Fibroblast of villous mesenchyme (primary cell): ENCODE measurements around the gene VAMP8. TPM values are rescaled to one million over a fixed set of nuclear protein-coding genes. Genes with fewer than 3 reads are reported as not detected.
A peak's percentile ranks its signal among the peaks of the same experiment; 100 is the strongest.

ENCODE experiments used
- DNase-seq: peaks from one replicate; pipeline ENCODE4 v3.0.0-alpha.2; 2010; ENCODE audit warnings: low read depth
- H3K4me3 ChIP-seq: 2 replicates; pipeline ENCODE4 v1.5.1; 2011; ENCODE audit warnings: low read depth, mild to moderate bottlenecking, low read length
- total RNA-seq: library from RNA; depleted of rRNA; stranded (reverse); fragments of >200 nt; gene quantifications from 2 replicates; pipeline ENCODE4 v1.2.3, GENCODE V29; 2012
- TF ChIP-seq, protein P1 (sequence below): IDR thresholded peaks from 2 replicates; pipeline ENCODE4 v1.5.1; 2012; ENCODE audit warnings: low read depth, mild to moderate bottlenecking, low read length; ENCODE audit not compliant: insufficient read depth

VAMP8 gene
- total RNA-seq, 1 donor = 2.2 TPM

DNA sequence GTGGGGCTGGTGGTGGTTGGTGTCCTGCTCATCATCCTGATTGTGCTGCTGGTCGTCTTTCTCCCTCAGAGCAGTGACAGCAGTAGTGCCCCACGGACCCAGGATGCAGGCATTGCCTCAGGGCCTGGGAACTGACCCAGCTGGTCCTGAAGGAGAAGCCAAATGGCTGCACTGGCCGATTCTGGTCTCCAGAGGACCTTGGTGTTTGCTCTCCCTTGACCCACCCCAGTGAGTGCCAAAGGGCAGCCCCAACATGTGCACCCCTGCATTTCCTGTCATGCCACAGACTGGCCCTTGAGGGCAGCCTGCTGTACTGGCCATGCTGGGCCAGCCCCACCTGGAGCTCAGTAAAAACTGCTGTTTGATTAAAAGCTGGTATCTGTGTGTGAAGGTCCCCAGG, 15.6 kb downstream of the VAMP8 start:
- TF ChIP-seq, protein P1, sequence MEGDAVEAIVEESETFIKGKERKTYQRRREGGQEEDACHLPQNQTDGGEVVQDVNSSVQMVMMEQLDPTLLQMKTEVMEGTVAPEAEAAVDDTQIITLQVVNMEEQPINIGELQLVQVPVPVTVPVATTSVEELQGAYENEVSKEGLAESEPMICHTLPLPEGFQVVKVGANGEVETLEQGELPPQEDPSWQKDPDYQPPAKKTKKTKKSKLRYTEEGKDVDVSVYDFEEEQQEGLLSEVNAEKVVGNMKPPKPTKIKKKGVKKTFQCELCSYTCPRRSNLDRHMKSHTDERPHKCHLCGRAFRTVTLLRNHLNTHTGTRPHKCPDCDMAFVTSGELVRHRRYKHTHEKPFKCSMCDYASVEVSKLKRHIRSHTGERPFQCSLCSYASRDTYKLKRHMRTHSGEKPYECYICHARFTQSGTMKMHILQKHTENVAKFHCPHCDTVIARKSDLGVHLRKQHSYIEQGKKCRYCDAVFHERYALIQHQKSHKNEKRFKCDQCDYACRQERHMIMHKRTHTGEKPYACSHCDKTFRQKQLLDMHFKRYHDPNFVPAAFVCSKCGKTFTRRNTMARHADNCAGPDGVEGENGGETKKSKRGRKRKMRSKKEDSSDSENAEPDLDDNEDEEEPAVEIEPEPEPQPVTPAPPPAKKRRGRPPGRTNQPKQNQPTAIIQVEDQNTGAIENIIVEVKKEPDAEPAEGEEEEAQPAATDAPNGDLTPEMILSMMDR = no peak
- DNase-seq = no peak
- no peak overlapping the region for H3K4me3 ChIP-seq

DNA sequence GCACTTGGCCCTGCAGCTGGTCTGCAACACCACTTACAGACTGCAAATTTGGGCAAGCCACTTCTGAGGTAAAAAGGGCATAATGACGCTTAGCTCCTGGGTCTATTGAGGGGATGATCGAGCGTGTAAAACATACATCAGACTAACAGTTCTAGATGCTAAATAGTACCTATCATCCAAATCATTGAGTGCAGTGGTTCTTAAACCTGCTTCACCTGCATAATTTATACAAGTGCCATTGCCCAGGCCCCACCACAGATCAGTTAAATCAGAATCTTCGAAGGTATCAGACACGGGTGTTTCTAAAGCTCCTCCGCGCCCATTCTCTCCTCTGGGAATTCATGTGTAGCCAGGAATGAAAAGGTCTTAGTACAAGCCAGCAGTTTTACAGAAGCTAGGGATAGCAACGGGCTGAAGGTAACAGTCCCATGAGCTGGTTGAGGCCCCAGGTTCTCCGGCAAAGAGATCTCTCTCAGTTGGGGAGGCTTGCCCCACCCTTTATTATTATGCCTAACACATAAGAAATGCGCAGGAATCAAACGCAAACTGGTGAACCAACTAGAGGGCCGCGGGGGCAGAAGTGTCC, 17.4 kb downstream of the VAMP8 start:
- DNase-seq = no peak
- TF ChIP-seq, protein P1 = no peak
- H3K4me3 ChIP-seq = peak overlapping the region; percentile 92

DNA sequence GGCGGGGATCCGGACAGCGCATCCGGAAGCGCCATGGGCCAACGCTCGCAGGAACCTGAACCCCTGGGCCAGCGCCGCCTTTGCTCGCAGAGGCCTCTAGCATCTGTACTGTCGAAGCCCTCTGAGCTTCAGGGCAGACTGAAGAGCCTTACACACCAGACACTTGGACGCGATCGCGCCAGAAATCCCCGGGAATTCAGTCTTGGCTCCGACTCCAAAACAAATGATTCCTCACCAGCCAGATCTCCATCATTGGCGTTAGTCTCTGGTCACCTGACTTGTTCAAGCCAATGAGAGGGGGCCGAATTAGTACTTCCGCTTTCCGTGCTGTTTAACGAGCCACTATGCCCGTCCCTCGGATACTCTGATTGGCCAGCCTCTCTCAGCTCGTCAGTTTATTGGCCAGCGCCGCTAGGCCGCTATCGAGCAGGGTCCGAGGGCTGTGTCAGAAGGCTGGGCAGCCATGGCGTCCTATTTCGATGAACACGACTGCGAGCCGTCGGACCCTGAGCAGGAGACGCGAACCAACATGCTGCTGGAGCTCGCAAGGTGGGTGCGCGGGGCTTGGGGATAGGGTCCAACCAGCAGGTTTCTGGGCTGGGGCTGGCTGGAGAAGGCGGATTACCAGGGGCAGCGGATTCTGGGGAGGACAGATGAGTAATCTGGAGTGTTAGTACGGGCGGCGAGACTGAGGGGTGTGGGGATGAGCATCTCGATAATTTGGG, 18.1 kb downstream of the VAMP8 start, which contains the start of gene RNF181:
Gene RNF181 (plus strand): TSS at position 445 of the 725 bp plus-strand sequence. CDS start 19 bp downstream, at position 464.
- TF ChIP-seq, protein P1 = no peak

DNA sequence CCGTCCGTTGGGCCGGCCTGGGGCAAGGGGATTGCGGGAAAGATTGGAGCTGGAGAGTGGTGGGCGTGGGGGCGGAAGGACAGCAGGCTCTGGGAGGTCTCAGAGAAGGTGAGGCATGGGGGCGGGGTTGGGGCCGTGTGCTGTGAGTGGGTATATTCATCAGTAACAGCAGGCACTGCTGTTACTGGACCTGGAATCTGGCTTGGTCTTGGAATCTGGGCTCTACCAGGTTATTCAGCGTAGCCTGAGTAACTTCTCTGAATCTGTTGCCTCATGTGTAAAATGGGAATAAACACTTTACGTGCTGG, 18.6 kb downstream of the VAMP8 start:
- H3K4me3 ChIP-seq = peak overlapping the region; percentile 92
- TF ChIP-seq, protein P1 = no peak
- no peak for DNase-seq

More for the DNA sequence above, 18.1 kb downstream of the VAMP8 start, which contains the start of gene RNF181:
- H3K4me3 ChIP-seq = peak within 1 kb of the TSS; percentile 92
- DNase-seq = peak; percentile 99

DNA sequence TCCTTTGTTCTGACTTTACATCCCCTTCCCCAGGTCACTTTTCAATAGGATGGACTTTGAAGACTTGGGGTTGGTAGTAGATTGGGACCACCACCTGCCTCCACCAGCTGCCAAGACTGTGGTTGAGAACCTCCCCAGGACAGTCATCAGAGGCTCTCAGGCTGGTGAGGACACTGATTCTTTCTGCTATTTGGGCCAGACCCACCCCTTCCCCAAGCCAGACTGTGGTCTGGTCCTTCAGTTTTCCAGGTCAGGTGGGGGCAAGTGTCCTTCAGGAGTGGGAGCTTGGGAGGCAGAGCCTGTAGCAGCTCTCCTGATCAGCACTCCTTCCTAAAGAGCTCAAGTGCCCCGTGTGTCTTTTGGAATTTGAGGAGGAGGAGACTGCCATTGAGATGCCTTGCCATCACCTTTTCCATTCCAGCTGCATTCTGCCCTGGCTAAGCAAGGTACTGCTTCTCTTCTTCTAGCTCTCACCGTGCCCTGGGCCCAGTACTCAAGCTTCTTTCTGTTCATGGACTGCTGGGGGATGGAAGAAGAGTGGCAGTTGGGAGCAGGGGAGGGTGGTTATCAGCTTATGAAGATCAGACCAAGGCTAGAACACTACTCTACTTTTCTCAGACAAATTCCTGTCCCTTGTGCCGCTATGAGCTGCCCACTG, 19.2 kb downstream of the VAMP8 start:
- peak overlapping the region; percentile 92 for H3K4me3 ChIP-seq
- no peak for DNase-seq

DNA sequence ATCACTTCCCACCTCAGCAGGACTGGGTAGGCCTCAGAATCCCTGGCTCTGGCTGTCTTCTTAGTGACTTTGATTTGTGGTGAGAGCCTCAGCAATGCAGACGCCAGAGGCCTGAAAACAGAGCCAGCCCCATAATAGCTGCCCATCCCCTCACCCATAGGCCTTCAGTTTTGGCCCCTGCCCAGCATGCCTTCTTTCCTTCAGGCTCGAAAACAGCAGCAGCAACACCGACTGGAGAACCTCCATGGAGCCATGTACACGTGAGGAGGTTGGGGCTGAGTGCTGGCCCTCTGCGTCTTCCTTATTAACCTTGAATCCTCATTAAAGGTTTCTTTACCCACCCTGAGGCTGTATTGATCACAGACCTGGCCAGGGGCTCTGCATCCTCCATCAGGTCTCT, 19.9 kb downstream of the VAMP8 start:
- TF ChIP-seq, protein P1 = no peak
- no peak for DNase-seq
- H3K4me3 ChIP-seq = no peak overlapping the region

More for the DNA sequence above, 19.2 kb downstream of the VAMP8 start:
- TF ChIP-seq, protein P1 = no peak
